CD4-positive, alpha-beta T cell treated with Interferon alpha-2 for 1 hour (primary cell): Measurements from ENCODE around the gene KRTAP4-5.
"Not testable (repeated sequence)": the region's sequence is repeated elsewhere in the genome, so short reads cannot be mapped to it uniquely, and the experiment has no call there.

Experiments used
- DNase-seq, 2 donors: peaks; one replicate each; pipeline ENCODE4 v3.0.0-alpha.2; 2020 to 2022

The KRTAP4-5 gene

DNA sequence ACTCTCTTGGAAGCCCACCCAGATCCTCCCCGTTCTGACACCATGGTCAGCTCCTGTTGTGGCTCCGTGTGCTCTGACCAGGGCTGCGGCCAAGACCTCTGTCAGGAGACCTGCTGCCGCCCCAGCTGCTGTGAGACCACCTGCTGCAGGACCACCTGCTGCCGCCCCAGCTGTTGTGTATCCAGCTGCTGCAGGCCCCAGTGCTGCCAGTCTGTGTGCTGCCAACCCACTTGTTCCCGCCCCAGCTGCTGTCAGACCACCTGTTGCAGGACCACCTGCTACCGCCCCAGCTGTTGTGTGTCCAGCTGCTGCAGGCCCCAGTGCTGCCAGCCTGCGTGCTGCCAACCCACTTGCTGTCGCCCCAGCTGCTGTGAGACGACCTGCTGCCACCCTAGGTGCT lies 44.3 kb downstream of the KRTAP4-5 start, which contains the start of gene KRTAP4-9:
Gene KRTAP4-9 (plus strand): TSS at position 43 of the 400 bp plus-strand sequence. CDS start 0 bp downstream, at position 43.
- not testable (repeated sequence) for DNase-seq

- not testable (repeated sequence) for DNase-seq
Measured at GRCh38 chr17:41104386-41105038, 45.1 kb downstream of the KRTAP4-5 start.

- no peak for DNase-seq
Measured at GRCh38 chr17:41103896-41104295, 45.7 kb downstream of the KRTAP4-5 start.

- DNase-seq, result no peak
Measured at GRCh38 chr17:41101586-41102259, 47.9 kb downstream of the KRTAP4-5 start, which contains the start of gene KRTAP4-16. Gene KRTAP4-16, minus strand, starts transcription at chr17:41102209. Its CDS starts 0 bp downstream, at chr17:41102209.

DNA sequence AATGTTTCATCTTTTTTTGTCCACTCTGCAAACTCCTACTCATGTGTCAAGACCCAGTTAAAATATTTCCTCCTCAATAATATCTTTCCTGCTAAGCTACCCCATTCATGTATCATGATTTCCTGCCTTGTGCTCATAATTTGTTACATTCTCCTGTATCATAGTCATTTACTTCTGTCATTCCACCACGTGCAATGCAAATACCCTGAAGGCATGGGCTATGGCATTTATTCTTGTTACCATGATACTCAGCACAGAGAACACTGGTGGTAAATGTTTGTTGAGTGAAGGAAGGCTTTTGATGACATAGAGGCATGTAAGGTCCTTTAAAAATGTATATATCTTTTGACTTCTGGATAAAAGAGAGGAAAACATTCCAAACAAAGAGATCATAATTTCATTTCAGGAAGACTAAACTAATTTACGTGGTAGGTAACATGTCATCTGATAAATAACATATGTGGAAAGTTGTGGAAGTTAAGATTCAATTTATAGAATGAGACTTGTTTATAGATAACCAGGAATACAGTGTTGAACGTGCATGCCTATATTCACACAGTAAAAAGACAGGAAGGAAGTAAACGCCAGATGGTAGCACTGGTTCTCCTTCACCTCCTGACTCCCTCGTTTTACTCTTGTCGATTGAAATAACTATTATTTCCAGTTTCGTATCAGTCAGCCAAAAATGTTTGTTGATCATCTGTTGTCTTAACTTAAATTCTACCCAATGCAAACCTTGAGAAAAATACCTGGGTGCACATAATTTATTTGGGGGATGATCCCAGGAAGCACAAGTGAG lies 49.7 kb downstream of the KRTAP4-5 start:
- not testable (repeated sequence) for DNase-seq
